GM19351 (cell line): Measurements from ENCODE around the gene TSPAN1.
A peak's percentile ranks its signal among the peaks of the same experiment; 100 is the strongest.

Experiments used
- ATAC-seq: cut with Tn5 transposase; IDR thresholded peaks from one replicate; pipeline ENCODE4 v1.9.1; 2021; ENCODE audit warnings: mild to moderate bottlenecking, moderate library complexity; ENCODE audit not compliant: unreplicated experiment

TSPAN1 gene

GRCh38 chr1:46159516-46159915, 15.4 kb upstream of the TSPAN1 start:
- no peak for ATAC-seq

GRCh38 chr1:46160212-46160611, 14.7 kb upstream of the TSPAN1 start:
- ATAC-seq, result no peak

- no peak for ATAC-seq
These were observed 8.1 kb upstream of the TSPAN1 start for GRCh38 chr1:46166521-46167462.

GRCh38 chr1:46168477-46168876, 6.4 kb upstream of the TSPAN1 start:
- no peak for ATAC-seq

- ATAC-seq, result no peak
These were observed 5.0 kb upstream of the TSPAN1 start for GRCh38 chr1:46169811-46170454.

- ATAC-seq, result no peak
These were observed 3.5 kb upstream of the TSPAN1 start for GRCh38 chr1:46171351-46171750.

GRCh38 chr1:46171871-46172270, 3.0 kb upstream of the TSPAN1 start:
- ATAC-seq, result no peak

- ATAC-seq, result no peak
These were observed 2.6 kb upstream of the TSPAN1 start for GRCh38 chr1:46172321-46172720.

GRCh38 chr1:46173361-46173856, 1.5 kb upstream of the TSPAN1 start:
- ATAC-seq, result no peak

- no peak for ATAC-seq
These were observed 356 bp downstream of the TSPAN1 start for GRCh38 chr1:46175243-46175642.

- ATAC-seq, result no peak
These were observed 1.5 kb downstream of the TSPAN1 start, which contains the start of gene P3R3URF for GRCh38 chr1:46176211-46176865. Gene P3R3URF, minus strand, starts transcription at chr1:46176488. Its CDS starts 17 bp downstream, at chr1:46176471.

GRCh38 chr1:46179138-46180081, 4.5 kb downstream of the TSPAN1 start:
- ATAC-seq, result no peak

GRCh38 chr1:46180082-46180616, 5.3 kb downstream of the TSPAN1 start:
- ATAC-seq, result no peak

GRCh38 chr1:46181343-46182260, 6.7 kb downstream of the TSPAN1 start:
- no peak for ATAC-seq

GRCh38 chr1:46183079-46183847, 8.4 kb downstream of the TSPAN1 start:
- ATAC-seq, result no peak

- peak; percentile 50 for ATAC-seq
These were observed 9.2 kb downstream of the TSPAN1 start for GRCh38 chr1:46183926-46184557.

- ATAC-seq, result no peak
These were observed 10.2 kb downstream of the TSPAN1 start for GRCh38 chr1:46184920-46185658.
